ENCODE results near the gene SYMPK.
A peak's percentile ranks its signal among the peaks of the same experiment; 100 is the strongest.
"Not testable (repeated sequence)": the region's sequence is repeated elsewhere in the genome, so short reads cannot be mapped to it uniquely, and the experiment has no call there.

The SYMPK gene

GRCh38 chr19:45862564-45863334, at the start of gene SYMPK:
SYMPK (minus strand) TSS chr19:45863147; CDS start chr19:45854495, 8,652 bp downstream.
- peak; percentile 99 for DNase-seq

- no peak for DNase-seq
Observed at GRCh38 chr19:45911291-45911690, 48.3 kb upstream of the SYMPK start.

DNA sequence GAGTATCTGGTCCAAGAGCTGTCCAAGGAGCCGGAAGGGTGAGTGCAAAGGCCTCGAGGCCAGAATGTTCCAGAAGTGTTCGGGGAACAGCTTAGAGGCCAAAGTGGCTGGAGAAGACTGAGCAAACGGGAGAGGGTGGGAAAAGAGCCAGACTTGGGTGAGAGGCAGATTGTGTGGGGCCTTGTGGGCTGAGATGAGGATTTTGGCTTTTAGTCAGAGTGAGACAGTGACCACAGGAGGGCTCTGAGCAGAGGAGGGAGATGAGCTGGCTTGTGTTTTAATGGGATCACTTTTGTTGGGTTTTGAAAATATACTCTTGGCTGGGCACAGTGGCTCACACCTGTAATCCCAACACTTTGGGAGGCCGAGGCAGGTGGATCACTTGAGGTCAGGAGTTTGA, 46.0 kb upstream of the SYMPK start:
- no peak for DNase-seq

DNA sequence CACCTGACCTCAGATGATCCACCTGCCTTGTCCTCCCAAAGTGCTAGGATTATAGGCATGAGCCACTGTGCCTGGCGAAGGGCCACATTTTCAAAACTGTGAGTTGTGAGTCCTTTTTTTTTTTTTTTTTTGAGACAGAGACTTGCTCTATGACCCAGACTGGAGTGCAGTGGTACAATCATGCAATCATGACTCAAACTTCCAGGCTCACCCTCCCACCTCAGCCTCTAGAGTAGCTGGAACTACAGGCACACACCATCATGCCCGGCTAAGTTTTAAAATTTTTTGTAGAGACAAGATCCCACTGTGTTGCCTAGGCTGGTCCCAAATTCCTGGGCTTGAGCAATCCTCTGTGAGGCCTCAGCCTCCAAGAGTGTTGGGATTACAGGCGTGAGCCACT, 43.3 kb upstream of the SYMPK start:
- DNase-seq = peak; percentile 53

- DNase-seq = no peak
Observed at GRCh38 chr19:45905011-45905410, 42.1 kb upstream of the SYMPK start.

- peak; percentile 98 for DNase-seq
Observed at GRCh38 chr19:45902651-45903625, 40.0 kb upstream of the SYMPK start.

DNA sequence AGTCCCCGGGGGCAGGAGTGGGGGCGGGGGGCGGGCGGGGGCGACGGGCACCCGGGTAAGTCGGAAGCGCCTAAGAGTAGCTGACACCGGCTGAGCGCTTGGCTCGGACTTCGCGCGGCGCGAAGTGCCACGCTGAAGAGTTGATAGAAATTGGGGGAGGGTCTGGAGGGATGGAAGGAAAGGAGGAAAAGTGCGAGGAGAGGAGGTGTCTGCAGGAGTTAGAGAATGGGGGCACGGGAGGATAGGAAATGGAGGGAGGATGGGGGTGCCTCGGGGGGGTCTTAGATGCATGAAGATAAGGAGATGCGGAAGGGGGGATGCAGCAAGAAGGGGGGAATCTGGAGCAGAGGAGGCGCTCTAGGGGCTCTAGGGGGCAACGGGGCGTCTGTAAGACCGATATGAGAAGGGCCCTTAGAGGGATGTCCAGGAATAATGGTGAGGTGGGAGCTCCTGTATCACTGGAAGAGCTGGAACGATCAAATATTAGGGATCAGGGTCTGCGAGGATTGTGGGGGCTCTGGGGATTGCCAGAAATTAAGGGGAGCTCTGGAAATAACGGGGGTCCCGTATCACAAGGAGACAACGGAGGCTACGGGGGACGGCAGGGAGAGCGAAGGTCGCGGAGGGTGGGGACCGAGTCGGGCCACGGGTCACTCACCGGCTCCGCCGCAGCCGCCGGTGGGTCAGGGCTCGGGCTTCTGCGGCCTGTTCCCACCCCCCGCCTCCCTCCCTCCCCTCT, 39.1 kb upstream of the SYMPK start, which contains the start of gene MYPOP:
MYPOP (minus strand) TSS at position 702 of the 739 bp plus-strand sequence. CDS start 840 bp downstream, outside the sequence.
- no peak for DNase-seq

- DNase-seq = peak; percentile 67
Observed at GRCh38 chr19:45901432-45901911, 38.5 kb upstream of the SYMPK start.

GRCh38 chr19:45900738-45901431, 37.9 kb upstream of the SYMPK start:
- DNase-seq = no peak

GRCh38 chr19:45899919-45900589, 37.1 kb upstream of the SYMPK start:
- no peak for DNase-seq

DNA sequence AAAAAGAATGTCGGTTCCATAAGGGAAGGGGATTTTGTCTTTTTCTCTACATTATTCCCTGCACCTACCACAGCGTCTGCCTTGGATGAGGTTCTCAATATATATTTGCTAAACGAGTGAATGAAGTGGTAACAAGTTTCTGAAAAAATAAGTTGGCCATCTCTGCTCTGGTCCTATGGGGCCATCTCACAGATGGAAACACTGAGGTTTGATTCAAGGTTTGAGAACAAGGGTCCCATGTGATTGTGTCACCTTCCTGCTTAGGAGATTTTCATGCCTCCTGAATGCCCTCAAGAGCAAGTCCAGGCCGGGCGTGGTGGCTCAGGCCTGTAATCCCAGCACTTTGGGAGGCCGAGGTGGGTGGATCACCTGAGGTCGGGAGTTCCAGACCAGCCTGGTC, 36.3 kb upstream of the SYMPK start:
- DNase-seq = no peak

- peak; percentile 82 for DNase-seq
Observed at GRCh38 chr19:45897261-45897812, 34.4 kb upstream of the SYMPK start.

DNA sequence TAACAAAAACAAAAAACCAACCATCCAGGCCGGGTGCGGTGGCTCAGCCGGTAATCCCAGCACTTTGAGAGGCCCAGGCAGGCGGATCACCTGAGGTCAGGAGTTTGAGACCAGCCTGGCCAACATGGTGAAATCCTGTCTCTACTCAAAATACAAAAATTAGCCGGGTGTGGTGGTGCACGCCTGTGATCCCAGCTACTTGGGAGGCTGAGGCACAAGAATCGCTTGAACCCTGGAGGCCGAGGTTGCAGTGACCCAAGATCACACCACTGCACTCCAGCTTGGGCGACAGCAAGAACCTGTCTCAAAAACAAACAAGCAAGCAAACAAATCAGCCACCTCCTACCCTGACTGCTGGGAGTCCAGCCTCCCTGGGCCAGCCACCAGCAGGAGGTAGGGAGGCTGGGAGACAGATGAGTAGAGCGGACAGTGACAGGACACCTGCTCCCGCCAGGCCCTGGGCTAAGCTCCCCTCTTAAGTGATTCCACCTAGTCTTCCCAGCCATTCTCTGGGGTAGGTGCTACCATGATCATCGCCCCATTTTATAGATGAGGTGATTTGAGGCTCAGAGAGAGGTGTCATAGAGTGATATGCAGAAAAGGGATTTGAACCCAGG, 33.1 kb upstream of the SYMPK start:
- DNase-seq = not testable (repeated sequence)

DNA sequence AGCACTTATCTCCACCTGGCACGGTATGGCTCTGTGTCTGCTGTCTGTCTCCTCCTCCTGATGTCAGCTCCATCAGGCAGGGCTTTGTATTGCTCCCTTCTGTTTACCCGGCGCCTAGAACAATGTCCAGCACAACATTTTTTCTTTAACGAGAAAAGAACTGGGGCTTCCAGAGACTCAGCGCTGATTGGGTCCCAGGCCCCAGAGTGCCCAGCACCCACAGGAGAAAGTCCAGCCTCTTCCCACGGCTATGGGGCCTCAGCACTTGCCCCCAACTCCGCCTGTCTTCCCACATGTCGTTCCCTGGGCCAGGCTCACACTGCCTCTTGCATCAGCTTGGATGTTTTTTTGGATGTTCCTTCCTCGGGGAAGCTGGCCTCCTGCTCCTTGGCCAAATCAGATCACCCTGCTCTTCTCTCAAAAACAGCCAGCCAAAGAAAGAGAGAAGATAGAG, 32.6 kb upstream of the SYMPK start:
- no peak for DNase-seq

GRCh38 chr19:45890877-45891276, 27.9 kb upstream of the SYMPK start:
- no peak for DNase-seq

DNA sequence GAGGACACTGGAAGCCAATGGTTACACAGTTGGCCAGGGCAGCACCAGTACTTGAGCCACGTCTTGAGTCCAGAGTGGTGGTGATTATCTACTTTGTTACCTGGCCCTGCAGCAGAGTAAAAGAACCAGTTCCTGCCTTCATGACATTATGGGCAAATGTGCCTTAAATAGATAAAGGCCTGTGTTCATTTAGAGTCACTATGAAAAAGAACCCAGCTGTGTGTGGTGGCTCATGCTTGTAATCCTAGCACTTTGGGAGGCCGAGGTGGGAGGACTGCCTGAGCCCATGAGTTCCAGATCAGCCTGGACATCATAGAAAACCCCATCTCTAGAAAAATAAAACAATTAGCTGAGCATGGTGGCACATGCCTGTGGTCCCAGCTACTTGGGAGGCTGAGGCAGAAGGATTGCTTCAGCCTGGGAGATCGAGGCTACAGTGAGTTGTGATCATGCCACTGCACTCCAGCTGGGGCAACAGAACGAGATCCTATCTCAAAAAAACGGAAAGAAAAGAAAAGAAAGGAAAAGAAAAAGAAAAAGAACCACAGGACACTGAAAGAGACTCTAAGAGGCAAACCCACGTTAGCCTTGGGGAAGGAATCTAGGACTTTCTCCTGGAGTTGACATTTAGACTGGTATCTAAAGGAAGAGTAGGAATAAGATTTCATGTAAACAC, 26.4 kb upstream of the SYMPK start:
- DNase-seq = no peak

- DNase-seq = no peak
Observed at GRCh38 chr19:45887200-45887710, 24.3 kb upstream of the SYMPK start.

- peak; percentile 93 for DNase-seq
Observed at GRCh38 chr19:45886427-45887199, 23.7 kb upstream of the SYMPK start.

Measured in inflammatory macrophage treated with lipopolysaccharide for 4 hours (primary cell).